ENCODE measurements around the gene OR2AP1. TPM values are rescaled to one million over a fixed set of nuclear protein-coding genes. Genes with fewer than 3 reads are reported as not detected.
"Not testable (repeated sequence)": the region's sequence is repeated elsewhere in the genome, so short reads cannot be mapped to it uniquely, and the experiment has no call there.

OR2AP1 gene
- not detected in 2 replicates for total RNA-seq (ENCODE audit: low replicate concordance)

GRCh38 chr12:55572168-55572567, at the start of gene OR2AP1:
Gene OR2AP1 (plus strand): TSS chr12:55572468. CDS start chr12:55574415, 1,947 bp downstream.
- TF ChIP-seq, protein P1, sequence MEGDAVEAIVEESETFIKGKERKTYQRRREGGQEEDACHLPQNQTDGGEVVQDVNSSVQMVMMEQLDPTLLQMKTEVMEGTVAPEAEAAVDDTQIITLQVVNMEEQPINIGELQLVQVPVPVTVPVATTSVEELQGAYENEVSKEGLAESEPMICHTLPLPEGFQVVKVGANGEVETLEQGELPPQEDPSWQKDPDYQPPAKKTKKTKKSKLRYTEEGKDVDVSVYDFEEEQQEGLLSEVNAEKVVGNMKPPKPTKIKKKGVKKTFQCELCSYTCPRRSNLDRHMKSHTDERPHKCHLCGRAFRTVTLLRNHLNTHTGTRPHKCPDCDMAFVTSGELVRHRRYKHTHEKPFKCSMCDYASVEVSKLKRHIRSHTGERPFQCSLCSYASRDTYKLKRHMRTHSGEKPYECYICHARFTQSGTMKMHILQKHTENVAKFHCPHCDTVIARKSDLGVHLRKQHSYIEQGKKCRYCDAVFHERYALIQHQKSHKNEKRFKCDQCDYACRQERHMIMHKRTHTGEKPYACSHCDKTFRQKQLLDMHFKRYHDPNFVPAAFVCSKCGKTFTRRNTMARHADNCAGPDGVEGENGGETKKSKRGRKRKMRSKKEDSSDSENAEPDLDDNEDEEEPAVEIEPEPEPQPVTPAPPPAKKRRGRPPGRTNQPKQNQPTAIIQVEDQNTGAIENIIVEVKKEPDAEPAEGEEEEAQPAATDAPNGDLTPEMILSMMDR (IDR thresholded peaks at IDR 0.05; ENCODE audit: insufficient read depth, low read length), result no peak
- DNase-seq (ENCODE audit: low read depth), result no peak
- no peak within 1 kb of the TSS for H3K4me3 ChIP-seq (ENCODE audit: low read depth, low read length)

DNA sequence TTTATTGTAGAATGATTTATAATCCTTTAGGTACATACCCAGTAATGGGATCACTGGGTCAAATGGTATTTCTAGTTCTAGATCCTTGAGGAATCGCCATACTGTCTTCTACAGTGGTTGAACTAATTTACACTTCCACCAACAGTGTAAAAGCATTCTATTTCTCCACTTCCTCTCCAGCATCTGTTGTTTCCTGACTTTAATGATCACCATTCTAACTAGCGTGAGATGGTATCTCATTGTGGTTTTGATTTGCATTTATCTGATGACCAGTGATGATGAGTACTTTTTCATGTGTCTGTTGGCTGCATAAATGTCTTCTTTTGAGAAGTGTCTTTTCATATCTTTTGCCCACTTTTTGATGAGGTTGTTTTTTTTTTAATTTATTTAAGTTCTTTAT, 24.0 kb upstream of the OR2AP1 start:
- not testable (repeated sequence) for DNase-seq (ENCODE audit: low read depth); H3K4me3 ChIP-seq (ENCODE audit: low read depth, low read length)

GRCh38 chr12:55548756-55549155, 23.5 kb upstream of the OR2AP1 start:
- no peak overlapping the region for H3K4me3 ChIP-seq (ENCODE audit: low read depth, low read length)
- TF ChIP-seq, protein P1 (IDR thresholded peaks at IDR 0.05; ENCODE audit: insufficient read depth, low read length), result no peak
- DNase-seq (ENCODE audit: low read depth), result no peak

GRCh38 chr12:55549302-55549701, 23.0 kb upstream of the OR2AP1 start, which contains the start of gene OR6C4:
Gene OR6C4 (plus strand): TSS chr12:55549602. CDS start chr12:55551227, 1,625 bp downstream.
- H3K4me3 ChIP-seq (ENCODE audit: low read depth, low read length), result no peak within 1 kb of the TSS
- TF ChIP-seq, protein P1 (IDR thresholded peaks at IDR 0.05; ENCODE audit: insufficient read depth, low read length), result no peak

GRCh38 chr12:55554296-55554695, 18.0 kb upstream of the OR2AP1 start:
- DNase-seq (ENCODE audit: low read depth), result no peak
- TF ChIP-seq, protein P1 (IDR thresholded peaks at IDR 0.05; ENCODE audit: insufficient read depth, low read length), result no peak
- H3K4me3 ChIP-seq (ENCODE audit: low read depth, low read length), result no peak overlapping the region

More at GRCh38 chr12:55549302-55549701, 23.0 kb upstream of the OR2AP1 start, which contains the start of gene OR6C4:
- no peak for DNase-seq (ENCODE audit: low read depth)

DNA sequence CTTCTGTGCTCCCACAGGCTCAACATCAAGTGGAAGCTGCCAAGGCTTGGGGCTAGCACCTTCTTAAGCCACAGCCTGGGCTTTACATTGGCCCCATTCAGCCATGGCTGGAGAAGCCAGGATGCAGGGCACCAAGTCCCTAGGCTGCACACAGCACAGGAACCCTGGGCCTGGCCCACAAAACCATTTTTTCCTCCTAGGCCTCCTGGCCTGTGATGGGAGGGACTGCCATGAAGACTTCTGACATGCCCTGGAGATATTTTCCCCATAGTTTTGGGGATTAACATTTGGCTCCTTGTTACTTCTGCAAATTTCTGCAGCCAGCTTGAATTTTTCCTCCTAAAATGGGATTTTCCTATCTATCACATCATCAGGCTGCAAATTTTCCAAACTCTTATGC, 2.2 kb upstream of the OR2AP1 start:
- H3K4me3 ChIP-seq (ENCODE audit: low read depth, low read length); DNase-seq (ENCODE audit: low read depth): not testable (repeated sequence)

- DNase-seq (ENCODE audit: low read depth); H3K4me3 ChIP-seq (ENCODE audit: low read depth, low read length): not testable (repeated sequence)
Measured at GRCh38 chr12:55570689-55571088, 1.6 kb upstream of the OR2AP1 start.

DNA sequence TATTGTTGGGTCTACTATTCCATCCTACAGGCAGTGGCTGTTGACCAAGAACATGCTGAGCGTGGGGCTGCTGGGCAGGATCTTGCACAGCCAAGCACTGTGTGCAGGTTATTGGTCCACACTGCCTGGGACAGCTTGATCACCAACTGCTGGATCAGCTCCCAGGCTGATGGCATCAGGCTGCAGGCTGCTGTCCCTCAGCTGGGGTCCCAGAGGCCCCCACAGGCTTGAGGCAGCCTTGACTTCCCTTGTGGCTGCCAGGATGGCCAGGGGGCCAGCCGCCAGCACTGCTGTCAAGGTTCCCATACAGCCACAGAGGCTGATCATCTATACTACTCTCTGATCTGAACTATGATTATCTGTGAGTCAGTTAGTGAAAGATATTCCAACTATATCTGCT, 9.8 kb downstream of the OR2AP1 start:
- TF ChIP-seq, protein P1 (IDR thresholded peaks at IDR 0.05; ENCODE audit: insufficient read depth, low read length), result no peak
- DNase-seq (ENCODE audit: low read depth), result no peak
- no peak overlapping the region for H3K4me3 ChIP-seq (ENCODE audit: low read depth, low read length)

All from fibroblast of the aortic adventitia (primary cell).